Measurements from ENCODE around the gene WLS.
A peak's percentile ranks its signal among the peaks of the same experiment; 100 is the strongest.
"Not testable (repeated sequence)": the region's sequence is repeated elsewhere in the genome, so short reads cannot be mapped to it uniquely, and the experiment has no call there.

The WLS gene

GRCh38 chr1:68232289-68233148 is at the start of gene WLS:
Gene WLS, minus strand, starts transcription at chr1:68232523. Its CDS starts 224 bp downstream, at chr1:68232299.
- DNase-seq (ENCODE audit: low spot score): peak; percentile 19

- no peak for DNase-seq (ENCODE audit: low spot score)
Observed at GRCh38 chr1:68280286-68280685, 48.0 kb upstream of the WLS start.

GRCh38 chr1:68279846-68280245 is 47.5 kb upstream of the WLS start:
- DNase-seq (ENCODE audit: low spot score): no peak

- DNase-seq (ENCODE audit: low spot score): no peak
Observed at GRCh38 chr1:68278221-68278620, 45.9 kb upstream of the WLS start.

DNA sequence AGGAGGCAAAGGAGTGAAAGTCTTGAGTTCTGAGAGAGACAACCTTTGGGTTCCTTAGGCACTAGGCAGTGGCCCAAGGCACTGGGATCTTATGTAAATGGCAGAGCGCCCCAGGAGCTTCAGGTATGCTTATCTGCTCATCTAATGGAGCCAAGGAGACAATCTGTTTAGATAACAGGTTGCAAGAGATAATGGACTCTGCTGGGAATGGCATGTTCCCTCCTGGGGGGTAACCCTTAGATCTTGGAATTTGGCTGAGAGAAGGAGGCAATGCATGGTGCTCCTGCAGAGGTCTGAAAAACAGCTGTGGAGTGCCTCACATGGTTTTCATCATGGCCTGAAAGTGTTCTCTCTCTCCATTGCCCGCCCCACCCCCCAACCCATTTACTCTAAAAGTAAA is 44.1 kb upstream of the WLS start:
- no peak for DNase-seq (ENCODE audit: low spot score)

- DNase-seq (ENCODE audit: low spot score): no peak
Observed at GRCh38 chr1:68273530-68273929, 41.2 kb upstream of the WLS start.

DNA sequence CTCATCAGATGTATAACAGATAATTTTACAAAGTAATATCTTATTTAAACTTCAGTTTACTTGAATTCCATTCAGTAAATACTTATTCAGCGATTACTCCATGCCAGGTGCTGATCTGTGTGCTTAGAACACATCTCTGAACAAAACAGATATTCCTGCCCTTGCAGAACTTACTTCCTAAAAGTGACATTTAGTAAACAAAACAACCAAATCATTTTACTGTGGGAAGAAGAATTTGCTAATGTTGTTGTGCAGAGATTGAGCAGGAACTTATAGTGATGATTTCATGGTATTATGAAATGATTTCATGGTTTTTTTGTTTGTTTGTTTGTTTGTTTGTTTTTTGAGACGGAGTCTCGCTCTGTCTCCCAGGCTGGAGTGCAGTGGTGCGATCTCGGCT is 39.3 kb upstream of the WLS start:
- no peak for DNase-seq (ENCODE audit: low spot score)

GRCh38 chr1:68270951-68271350 is 38.6 kb upstream of the WLS start:
- no peak for DNase-seq (ENCODE audit: low spot score)

GRCh38 chr1:68269637-68270430 is 37.5 kb upstream of the WLS start:
- no peak for DNase-seq (ENCODE audit: low spot score)

- no peak for DNase-seq (ENCODE audit: low spot score)
Observed at GRCh38 chr1:68268896-68269483, 36.7 kb upstream of the WLS start.

DNA sequence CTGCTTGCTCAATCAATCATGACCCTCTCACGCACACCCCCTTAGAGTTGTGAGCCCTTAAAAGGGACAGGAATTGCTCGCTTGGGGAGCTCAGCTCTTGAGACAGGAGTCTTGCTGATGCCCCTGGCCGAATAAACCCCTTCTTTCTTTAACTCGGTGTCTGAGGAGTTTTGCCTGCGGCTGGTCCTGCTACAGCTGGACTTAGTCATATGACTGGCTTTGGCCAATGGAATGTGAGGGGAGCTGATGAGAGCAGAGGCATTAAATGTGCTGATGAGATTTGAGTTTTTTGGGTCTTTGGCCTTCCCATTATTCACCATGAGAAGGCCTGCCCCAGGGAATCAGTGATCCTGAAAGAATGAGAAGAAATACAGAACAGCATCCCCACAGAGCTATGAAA is 24.5 kb upstream of the WLS start:
- DNase-seq (ENCODE audit: low spot score): not testable (repeated sequence)

DNA sequence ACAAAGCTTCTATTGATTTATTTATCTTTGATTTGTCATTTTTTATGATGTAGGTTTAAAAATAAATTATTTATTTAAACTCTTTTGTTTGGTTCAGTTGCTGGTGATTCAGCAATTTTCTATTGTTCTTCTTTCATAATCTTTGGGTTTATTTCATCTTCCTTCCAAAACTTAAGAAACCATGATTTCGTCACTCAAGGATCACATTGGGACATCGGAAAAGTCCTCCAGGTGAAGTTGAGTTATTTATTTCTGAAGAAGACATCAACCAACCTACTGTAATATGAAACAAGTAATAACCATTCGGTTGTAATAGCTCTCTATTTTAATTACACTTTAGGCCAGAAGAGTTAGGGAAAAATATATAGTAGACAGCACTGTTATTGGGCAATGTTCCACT is 23.0 kb upstream of the WLS start:
- no peak for DNase-seq (ENCODE audit: low spot score)

DNA sequence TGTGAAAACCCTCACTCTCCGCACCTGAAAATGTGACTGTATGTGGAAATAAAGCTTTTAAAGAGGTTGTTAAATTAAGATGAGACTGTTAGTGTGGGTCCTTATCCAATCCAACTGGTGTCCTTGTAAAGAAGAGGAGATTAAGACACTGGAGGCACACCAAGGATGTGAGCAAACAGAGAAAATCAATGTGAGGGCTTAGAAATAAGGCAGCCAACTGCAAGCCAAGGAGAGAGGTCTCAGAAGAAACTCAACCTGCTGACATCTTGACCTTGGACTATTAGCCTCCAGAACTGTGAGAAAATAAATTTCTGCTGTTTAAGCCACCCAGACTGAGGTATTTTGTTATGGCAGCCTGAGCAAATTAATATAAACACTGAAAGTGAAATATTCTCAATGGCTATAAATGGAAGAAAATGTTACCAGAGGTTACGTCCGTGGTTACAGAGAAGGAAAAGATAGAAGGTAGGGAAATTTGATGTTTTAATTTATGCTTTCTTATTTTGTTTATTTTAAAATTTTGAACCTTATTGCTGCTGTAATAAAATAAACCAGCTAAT is 22.4 kb upstream of the WLS start:
- DNase-seq (ENCODE audit: low spot score): no peak

DNA sequence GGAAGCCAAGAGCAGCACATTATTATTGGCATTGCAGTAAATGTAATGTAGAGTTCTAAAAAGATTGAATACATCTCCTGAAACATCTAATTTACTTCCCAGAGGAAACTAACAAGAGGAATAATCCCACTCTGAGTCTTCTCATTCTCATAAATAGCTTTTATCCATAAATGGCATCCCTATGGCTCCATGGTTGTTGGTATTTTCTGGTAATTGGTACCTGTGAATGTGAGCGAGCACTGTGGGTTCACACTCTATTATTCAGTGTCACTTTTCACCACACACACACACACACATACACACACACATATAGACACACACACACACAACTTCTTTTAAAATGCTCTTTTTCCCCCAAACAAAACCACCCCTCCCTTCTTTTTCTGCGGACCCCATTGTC is 4.7 kb upstream of the WLS start:
- no peak for DNase-seq (ENCODE audit: low spot score)

DNA sequence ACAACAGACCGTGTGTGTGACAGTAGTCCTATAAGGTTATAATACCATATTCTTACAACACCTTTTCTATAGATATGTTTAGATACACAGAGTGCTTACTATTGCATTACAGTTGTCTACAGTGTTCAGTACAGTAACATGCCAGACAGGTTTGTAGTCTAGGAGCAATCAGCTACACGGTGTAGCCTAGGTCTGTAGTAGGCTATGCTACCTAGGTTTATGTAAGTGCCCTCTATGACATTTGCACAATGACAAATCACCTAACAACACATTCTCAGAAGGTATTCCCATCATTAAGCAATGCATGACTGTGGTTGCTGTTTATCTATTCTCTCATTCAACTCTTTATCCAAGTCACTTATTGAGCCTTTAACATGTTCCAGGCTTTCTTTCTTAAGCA is 1.8 kb upstream of the WLS start:
- no peak for DNase-seq (ENCODE audit: low spot score)

GRCh38 chr1:68233202-68233601 is 879 bp upstream of the WLS start:
- no peak for DNase-seq (ENCODE audit: low spot score)

DNA sequence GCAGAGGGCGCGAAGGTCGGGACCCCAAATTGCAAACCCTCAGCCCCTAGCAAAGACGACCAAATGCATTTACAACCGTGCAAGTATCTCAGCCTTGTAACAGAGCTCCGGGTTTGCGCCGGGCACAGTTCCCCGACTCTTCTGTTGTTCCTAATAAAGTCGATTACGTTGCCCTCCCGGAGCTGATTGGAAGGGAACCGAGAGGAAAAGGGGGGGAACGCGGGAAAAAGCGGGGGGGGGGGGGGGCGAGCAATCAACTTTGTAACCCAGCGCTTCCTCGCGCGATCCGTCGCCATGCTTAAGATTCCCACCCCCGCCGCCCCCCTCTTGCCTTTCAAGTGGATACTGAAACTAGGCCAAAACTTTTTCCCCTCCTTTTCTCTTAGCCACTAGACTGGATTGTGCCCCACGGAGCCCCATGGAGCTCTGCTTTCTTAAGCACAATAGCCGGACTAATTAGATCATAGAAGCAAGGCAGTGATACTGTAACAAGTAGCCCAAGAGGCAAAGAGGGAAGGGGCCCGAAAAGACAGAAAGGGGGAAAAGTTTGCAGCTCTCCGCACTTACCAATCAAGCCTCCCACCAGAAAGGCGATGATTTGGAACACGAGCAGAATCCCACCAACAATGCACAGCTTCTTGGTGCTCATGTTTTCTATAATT is 565 bp downstream of the WLS start:
- DNase-seq (ENCODE audit: low spot score): no peak

DNA sequence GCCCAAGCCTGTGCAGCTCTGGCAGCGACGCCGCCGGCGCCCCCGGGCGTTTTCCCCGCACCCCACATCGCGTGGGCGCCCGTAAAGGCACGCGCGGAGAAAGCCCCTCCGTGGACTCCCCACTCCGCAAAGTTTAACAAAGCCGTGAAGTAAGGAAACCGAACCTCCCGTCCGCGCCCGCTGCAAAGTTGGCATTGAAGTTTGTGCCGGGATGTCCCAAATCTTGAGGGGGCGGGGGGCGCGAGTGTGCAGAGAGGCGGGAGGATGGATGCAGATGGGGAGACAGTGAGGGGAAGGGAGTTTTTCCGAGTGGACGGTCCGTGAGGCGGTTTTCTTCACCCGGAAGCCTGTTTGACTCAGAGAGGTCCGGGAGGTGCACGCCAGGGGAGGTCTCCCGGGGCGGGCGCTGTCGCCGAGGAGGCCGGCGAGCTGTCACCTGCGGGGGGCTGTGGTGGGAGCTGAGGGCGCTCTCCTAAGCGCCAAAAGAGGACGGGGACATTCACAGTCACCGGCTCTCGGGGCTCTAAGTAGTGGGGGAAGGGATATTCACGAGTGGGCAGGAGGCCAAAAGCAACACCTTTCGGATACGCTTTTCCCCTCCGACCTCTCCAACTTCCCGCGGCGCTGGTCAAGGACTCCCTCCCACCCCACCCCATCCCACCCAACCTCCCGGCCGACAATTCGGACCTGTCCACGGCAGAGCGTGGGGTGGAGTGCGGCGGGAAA is 1.3 kb downstream of the WLS start:
- no peak for DNase-seq (ENCODE audit: low spot score)

DNA sequence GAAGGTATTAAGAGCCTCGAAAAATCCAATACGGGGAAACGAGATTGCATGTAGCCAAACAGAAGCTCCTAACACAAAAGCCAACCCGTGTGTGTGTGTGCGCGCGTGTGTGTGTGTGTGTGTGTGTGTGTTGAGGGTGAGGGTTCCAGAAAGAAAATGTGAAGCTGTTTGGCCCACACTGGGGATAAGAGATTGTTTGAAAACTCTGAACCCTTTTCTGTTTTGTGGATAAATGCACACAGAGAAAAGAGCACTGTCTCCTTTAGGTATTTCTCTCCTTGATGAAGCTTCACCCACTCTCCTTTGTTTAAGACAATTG is 1.9 kb downstream of the WLS start:
- DNase-seq (ENCODE audit: low spot score): no peak

- no peak for DNase-seq (ENCODE audit: low spot score)
Observed at GRCh38 chr1:68229650-68230483, 2.5 kb downstream of the WLS start.

DNA sequence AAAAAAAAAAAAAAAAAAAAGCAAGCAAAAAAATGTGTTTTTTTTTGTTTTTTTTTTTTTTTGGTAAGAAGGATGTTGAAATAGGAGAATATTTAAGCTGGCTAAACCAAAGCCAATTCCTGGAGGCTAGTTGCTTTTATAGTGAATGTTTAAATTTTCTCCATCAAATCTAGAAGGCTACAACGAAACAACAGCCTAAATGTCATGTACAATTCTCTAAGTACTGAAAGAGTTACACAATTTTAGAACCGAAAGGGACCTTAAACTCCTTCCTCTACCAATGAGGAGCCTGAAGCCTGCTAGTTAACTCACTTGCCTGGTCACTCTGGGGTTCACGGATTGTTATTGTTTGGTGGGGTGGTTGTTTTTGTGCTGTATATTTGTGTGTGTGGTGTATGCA is 3.5 kb downstream of the WLS start:
- no peak for DNase-seq (ENCODE audit: low spot score)

Measured in HuH-7.5 (cell line).